Measurements from ENCODE around the gene HUS1.
"Not testable (repeated sequence)": the region's sequence is repeated elsewhere in the genome, so short reads cannot be mapped to it uniquely, and the experiment has no call there.

The HUS1 gene

DNA sequence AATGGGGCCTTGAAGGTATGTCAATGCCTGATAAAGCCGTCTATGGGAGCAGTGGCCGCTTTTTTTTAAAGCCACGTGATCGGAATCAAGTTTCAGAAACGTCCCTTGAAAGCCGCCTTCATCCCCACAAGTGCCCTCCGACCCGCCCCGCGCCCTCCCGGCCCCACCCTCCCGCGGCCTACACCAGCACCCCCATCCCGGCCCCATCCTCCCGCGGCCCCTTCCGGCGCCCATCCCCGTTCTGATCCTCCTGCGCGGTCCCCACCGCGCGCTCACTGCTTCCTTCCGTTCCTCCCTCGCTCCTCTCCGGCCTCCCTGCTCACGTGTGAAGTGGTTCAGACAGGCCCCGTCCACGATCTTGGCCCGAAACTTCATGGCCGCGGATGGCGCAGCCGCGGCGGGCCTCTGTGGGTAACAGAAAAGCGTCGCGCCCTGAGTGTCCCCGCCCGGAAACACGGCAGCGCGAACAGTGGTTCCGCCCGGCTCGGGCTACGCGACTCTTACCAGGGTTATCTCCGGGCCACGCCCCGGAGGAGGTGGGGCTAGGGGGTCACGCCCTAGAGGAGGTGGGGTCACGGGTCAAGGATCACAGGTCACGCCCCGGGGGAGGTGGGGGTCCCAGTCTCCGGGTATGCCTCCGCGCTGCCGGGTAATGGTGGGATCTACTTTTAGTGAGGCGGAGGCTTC lies at the start of gene HUS1:
Gene HUS1 (minus strand): TSS at position 471 of the 687 bp plus-strand sequence. CDS start 96 bp downstream, at position 375.
- DNase-seq, result peak; percentile 95 to 96

DNA sequence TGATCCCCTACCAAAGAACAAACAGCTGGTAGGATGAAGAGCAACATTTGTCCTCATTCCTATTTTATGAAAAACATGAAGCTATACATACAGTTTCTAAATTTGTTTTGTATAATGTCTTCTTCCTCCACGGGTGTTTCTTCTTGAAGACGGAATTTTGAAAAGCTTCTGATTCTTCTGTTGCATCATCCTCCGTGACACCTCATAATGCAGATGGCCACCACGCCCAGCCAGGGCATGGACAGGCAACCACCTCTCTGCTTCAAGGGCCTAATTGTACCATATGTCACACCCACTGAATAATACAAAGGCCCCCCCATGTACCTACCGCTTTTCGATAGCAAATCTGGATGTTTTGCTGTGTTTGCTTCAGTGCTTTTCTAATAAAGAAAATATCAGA lies 49.5 kb upstream of the HUS1 start, which contains the start of gene SUN3:
Gene SUN3 (minus strand): TSS at position 170 of the 400 bp plus-strand sequence. CDS start 169 bp downstream, at position 1.
- no peak for DNase-seq

DNA sequence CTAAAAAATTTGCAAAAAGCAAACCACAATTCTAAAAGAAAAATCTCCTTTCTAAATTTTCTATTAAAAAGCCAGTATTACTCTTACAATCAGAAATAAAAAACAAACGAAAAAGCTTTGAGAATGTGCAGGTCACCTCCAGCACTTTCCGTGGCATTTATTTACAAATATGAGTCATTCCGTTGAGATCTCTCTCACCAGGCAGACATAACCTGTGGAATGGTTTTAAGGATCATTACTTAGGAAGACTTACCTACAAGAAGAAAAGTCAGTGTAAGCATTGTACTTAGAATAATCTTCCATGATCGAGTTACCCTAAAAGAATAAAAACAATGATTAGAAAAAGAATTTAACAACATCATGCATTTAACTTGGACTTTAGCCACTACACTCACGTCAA lies 46.2 kb upstream of the HUS1 start:
- no peak for DNase-seq

DNA sequence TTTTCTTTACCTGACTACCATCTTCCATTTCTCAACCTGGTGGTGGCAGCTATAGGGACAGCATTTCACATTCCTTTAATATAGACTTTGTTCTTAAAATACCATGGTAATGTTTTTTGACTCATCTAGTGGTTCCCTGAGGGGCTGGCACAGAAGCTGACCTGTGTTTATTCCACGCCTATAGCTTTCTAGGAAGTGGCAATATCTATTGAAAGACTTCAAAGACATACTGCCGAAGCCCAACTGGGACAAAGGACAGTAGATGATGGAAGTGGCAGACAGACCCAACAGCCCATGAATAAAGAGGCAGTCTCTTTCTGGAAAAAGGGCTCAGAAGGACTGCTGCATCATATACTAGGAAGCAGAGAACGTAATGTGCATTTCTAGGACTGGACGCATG lies 38.3 kb upstream of the HUS1 start:
- no peak for DNase-seq

GRCh38 chr7:48016641-48017040 lies 37.2 kb upstream of the HUS1 start:
- DNase-seq, result no peak

DNA sequence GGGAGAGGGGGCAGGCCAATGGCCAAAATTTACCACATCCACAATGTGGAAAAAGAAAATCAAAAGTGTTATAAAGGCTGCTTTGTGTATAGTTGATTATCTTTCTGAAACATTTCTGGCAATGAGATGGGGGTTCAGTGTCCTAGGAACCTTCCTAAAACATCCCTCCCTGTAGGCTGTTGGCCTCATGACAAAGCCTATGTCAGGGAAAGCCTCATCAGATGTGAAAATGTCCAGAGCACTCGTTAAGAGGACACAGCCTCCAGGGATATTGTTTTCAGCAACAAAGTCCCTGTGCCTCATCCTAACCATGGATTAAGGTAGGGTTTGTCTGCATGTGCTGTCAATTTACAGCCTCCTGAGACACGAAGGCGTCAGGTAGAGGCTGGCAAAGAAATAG lies 32.5 kb upstream of the HUS1 start:
- DNase-seq, result no peak

GRCh38 chr7:48011323-48011722 lies 31.9 kb upstream of the HUS1 start:
- no peak for DNase-seq

GRCh38 chr7:48009954-48010353 lies 30.5 kb upstream of the HUS1 start:
- DNase-seq, result no peak

- no peak for DNase-seq
Measured at GRCh38 chr7:48009257-48009656, 29.8 kb upstream of the HUS1 start.

GRCh38 chr7:48006866-48007265 lies 27.5 kb upstream of the HUS1 start:
- no peak for DNase-seq

DNA sequence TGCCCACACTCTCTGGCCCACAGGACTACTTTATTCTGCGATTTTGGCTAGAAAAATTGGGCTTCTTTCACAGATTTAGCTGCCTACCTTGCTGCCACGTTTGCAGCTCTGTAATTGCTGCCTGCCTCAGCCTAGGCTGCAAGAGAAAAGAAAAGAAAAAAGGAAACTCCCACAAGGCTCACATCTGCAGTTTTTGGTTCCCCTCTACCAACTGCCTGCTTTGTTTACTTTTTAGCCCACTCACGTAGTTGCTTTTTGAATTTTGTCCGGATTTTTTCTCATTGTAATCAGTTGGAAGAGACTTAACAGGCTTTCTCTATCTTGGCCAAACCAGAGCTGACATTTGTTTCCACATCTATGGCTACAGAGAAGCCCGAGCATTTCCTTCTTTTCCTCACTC lies 25.2 kb upstream of the HUS1 start:
- DNase-seq, result no peak

GRCh38 chr7:48004032-48004431 lies 24.6 kb upstream of the HUS1 start:
- no peak for DNase-seq

DNA sequence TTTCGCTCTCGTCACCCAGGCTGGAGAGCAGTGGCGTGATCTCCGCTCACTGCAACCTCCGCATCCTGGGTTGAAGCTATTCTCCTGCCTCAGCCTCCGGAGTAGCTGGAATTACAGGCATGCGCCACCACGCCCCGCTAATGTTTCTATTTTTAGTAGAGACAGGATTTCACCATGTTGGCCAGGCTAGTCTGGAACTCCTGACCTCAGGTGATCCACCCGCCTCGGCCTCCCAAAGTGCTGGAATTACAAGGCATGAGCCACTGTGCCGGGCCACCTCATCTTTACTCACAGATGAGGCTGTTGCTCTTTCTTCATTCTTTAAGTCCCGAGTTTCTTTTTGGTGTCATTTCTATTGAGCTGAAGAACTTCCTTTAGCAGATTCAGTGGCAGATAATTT lies 20.7 kb upstream of the HUS1 start:
- not testable (repeated sequence) for DNase-seq

DNA sequence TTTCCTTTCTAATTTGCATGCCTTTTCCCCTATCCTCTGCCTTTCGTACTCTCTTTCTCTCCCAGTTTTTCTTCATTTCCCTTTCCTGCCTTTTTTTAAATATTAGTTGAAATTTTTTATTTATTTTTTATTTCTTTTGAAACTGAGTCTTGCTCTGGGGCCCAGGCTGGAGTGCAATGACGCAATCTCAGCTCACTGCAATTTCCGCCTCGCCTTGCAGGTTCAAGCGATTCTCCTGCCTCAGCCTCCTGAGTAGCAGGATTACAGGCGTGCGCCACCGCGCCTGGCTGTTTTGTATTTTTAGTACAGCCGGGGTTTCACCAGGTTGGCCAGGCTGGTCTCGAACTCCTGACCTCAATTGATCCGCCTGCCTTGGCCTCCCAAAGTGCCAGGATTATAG lies 20.0 kb upstream of the HUS1 start:
- no peak for DNase-seq

DNA sequence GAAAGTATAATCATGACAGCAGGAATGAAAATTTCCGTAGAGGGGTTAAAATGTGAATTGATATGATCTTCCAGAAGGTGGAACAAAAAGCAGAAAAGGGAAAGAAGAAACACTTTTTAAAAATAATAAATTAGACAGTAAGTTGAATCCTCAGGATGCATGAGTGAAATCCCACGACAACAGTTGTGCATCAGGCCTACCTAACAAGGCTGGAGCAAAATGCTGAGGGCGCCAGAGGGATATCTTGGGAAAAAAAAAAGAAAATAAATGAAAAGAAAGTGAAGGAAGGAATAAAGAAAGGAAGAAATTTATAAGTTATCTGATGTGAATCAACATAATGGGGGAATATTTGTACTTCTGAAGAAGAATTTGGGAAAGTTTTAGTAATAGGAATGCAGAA lies 13.0 kb upstream of the HUS1 start:
- DNase-seq, result no peak

- peak; percentile 83 to 84 for DNase-seq
Measured at GRCh38 chr7:47991741-47992311, 12.4 kb upstream of the HUS1 start.

DNA sequence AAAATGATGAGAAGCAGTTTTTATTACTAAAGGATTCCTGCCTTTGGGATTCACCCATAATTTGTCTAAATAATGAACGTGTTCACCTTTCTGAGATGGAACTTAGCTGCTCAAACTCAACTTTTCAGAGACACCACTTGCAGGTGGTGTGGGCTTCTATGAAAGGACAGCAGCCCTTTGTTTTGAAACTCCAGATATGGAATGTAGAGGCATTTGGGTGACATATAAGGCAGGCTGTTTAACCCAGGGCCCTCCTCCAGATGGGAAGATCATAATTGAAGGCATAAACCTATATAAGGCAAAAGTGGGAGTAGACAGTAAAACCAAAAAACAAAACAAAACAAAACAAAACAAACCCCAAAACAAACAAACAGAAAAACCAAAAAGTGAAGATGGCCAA lies 11.9 kb upstream of the HUS1 start:
- no peak for DNase-seq

DNA sequence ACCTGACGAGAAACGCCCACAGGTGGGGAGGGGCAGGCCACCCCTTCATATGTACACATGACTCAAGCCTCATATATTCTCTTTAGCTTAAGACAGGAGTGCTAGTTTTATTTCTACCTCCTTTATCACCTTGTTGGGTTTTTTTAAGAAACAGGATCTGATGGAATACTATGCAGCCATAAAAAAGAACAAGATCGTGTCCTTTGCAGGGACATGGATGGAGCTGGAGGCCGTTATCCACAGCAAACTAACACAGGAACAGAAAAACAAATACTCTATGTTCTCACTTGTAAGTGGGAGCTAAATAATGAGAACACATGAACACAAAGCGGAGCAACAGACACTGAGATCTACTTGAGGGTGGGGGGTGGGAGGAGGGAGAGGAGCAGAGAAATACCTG lies 11.2 kb upstream of the HUS1 start:
- DNase-seq, result no peak

GRCh38 chr7:47989607-47990400 lies 10.4 kb upstream of the HUS1 start:
- DNase-seq, result not testable (repeated sequence)

- DNase-seq, result no peak
Measured at GRCh38 chr7:47988496-47989386, 9.3 kb upstream of the HUS1 start.

- no peak for DNase-seq
Measured at GRCh38 chr7:47982610-47983009, 3.2 kb upstream of the HUS1 start.

DNA sequence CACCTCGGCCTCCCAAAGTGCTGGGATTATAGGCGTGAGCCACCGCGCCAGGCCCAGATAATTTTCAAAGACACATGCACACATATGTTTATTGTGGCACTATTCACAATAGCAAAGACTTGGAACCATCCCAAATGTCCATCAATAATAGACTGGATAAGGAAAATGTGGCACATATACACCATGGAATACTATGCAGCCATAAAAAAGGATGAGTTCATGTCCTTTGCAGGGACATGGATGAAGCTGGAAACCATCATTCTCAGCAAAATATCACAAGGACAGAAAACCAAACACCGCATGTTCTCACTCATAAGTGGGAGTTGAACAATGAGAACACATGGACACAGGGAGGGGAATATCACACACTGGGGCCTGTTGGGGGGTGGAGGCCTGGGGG lies 1.2 kb upstream of the HUS1 start:
- DNase-seq, result not testable (repeated sequence)

DNA sequence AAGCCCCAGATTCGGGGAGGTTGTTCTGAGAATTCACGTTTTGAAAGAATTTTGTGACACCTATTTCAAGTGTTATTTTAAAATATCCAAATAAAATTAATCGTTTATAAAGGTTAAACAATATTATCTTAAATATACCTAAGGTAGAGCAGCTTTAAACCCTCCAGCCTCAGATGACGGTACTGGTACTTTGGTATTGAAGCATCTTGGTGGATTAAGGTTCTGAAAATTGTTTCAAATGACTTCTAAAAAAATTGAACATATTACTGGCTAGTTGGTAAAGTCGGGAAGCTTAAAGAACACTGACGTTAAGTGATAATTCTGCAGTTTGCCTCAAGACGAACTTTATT lies 392 bp upstream of the HUS1 start:
- no peak for DNase-seq
